GM12865 (cell line): ENCODE measurements around the gene ATG13.

ENCODE experiments used
- DNase-seq: peaks from one replicate; pipeline ENCODE4 v3.0.0; 2010; ENCODE audit warnings: low read depth
- H3K4me3 ChIP-seq: 2 replicates; pipeline ENCODE4 v1.5.1; 2011; ENCODE audit warnings: mild to moderate bottlenecking, low read depth, low read length, control low read depth
- CTCF ChIP-seq: IDR thresholded peaks from 2 replicates; pipeline ENCODE4 v1.5.1; 2011; ENCODE audit warnings: low read length, control low read depth, low read depth, inconsistent platforms; ENCODE audit not compliant: insufficient read depth; ENCODE audit errors: missing control alignments

The ATG13 gene

GRCh38 chr11:46694607-46695006 lies 77.3 kb downstream of the ATG13 start:
- TF ChIP-seq CTCF = no peak
- no peak for DNase-seq
- no peak overlapping the region for H3K4me3 ChIP-seq

- H3K4me3 ChIP-seq = no peak overlapping the region
- no peak for DNase-seq
- no peak for TF ChIP-seq CTCF
Observed at GRCh38 chr11:46695345-46696211, 78.2 kb downstream of the ATG13 start.

GRCh38 chr11:46696212-46696558 lies 78.8 kb downstream of the ATG13 start:
- H3K4me3 ChIP-seq = no peak overlapping the region
- TF ChIP-seq CTCF = no peak
- no peak for DNase-seq

GRCh38 chr11:46697303-46697702 lies 80.0 kb downstream of the ATG13 start:
- no peak for TF ChIP-seq CTCF
- no peak for DNase-seq
- H3K4me3 ChIP-seq = no peak overlapping the region

GRCh38 chr11:46697723-46698122 lies 80.4 kb downstream of the ATG13 start:
- no peak for DNase-seq
- H3K4me3 ChIP-seq = no peak overlapping the region
- no peak for TF ChIP-seq CTCF

- H3K4me3 ChIP-seq = no peak overlapping the region
- no peak for TF ChIP-seq CTCF
- no peak for DNase-seq
Observed at GRCh38 chr11:46698597-46698996, 81.2 kb downstream of the ATG13 start.
